Esophagus muscularis mucosa (tissue), 4 donors: Measurements from ENCODE around the gene WEE2. TPM values are rescaled to one million over a fixed set of nuclear protein-coding genes. Genes with fewer than 3 reads are reported as not detected.

Experiments
- DNase-seq: peaks from one replicate; pipeline ENCODE4 v3.0.0-alpha.2; 2017; ENCODE audit errors: extremely low spot score
- H3K27ac ChIP-seq, 4 donors: fragments of 200-600 bp; sonication (generic); replicated peaks in 1 of 4; 1 replicate in 3 of 4; 2 replicates in 1 of 4; pipeline ENCODE4 v1.5.1; 2016 to 2019; ENCODE audit warnings: mild to moderate bottlenecking in 1 of 4
- H3K27me3 ChIP-seq, 4 donors: fragments of 200-600 bp; sonication (generic); one replicate each; pipeline versions ENCODE4 v1.5.1 to v1.6.0; 2016 to 2019
- H3K36me3 ChIP-seq, 4 donors: fragments of 200-600 bp; sonication (generic); one replicate each; pipeline ENCODE4 v1.5.1; 2016 to 2019
- H3K4me1 ChIP-seq, 4 donors: fragments of 200-600 bp; sonication (generic); one replicate each; pipeline ENCODE4 v1.5.1; 2016 to 2019
- H3K4me3 ChIP-seq, 4 donors: fragments of 200-600 bp; sonication (generic); 1 replicate in 2 of 4; 2 replicates in 2 of 4; pipeline ENCODE4 v1.5.1; 2016 to 2019; ENCODE audit warnings: mild to moderate bottlenecking in 4 of 4, moderate library complexity in 1 of 4
- H3K9me3 ChIP-seq, 4 donors: fragments of 200-600 bp; sonication (generic); 1 replicate in 3 of 4; 2 replicates in 1 of 4; pipeline ENCODE4 v1.5.1; 2016 to 2019
- CTCF ChIP-seq, 3 experiments: fragments of 200-600 bp in 2 of 3; fragments of 450-650 bp in 1 of 3; sonication (generic) in 2 of 3; IDR thresholded peaks; one replicate each; pipeline ENCODE4 v1.5.1; 2017 to 2019; ENCODE audit warnings: antibody characterized with exemption in 3 of 3, mild to moderate bottlenecking in 2 of 3, moderate library complexity in 1 of 3
- EP300 ChIP-seq: sonication (generic); formaldehyde crosslinking; IDR thresholded peaks from one replicate; pipeline ENCODE4 v1.6.1; 2017; ENCODE audit warnings: antibody characterized with exemption
- POLR2A ChIP-seq: fragments of 450-650 bp; IDR thresholded peaks from one replicate; pipeline ENCODE4 v1.6.1; 2017; ENCODE audit warnings: antibody characterized with exemption, moderate library complexity, mild to moderate bottlenecking, low read depth
- POLR2AphosphoS5 ChIP-seq, 2 donors: sonication (generic); formaldehyde crosslinking; IDR thresholded peaks; one replicate each; pipeline ENCODE4 v1.6.1; 2017; ENCODE audit warnings: antibody characterized with exemption in 2 of 2
- WGBS: methylation state at CpG from one replicate; pipeline ENCODE4 v1.1.5; 2018; 5-methylcytosine and 5-hydroxymethylcytosine counted together
- intact Hi-C: fragments of 100-400 bp; cut with DNase I; formaldehyde crosslinking; loops from one replicate; pipeline ENCODE4 v1.15.1; 2023
- total RNA-seq, 4 donors: library from RNA; depleted of rRNA; stranded (reverse); fragments of >200 nt; gene quantifications; one replicate each; pipeline versions ENCODE4 v1.1.0 to v1.2.1, GENCODE V29; 2016

The WEE2 gene
- total RNA-seq, 4 donors from 2014 or later, result not detected

DNA sequence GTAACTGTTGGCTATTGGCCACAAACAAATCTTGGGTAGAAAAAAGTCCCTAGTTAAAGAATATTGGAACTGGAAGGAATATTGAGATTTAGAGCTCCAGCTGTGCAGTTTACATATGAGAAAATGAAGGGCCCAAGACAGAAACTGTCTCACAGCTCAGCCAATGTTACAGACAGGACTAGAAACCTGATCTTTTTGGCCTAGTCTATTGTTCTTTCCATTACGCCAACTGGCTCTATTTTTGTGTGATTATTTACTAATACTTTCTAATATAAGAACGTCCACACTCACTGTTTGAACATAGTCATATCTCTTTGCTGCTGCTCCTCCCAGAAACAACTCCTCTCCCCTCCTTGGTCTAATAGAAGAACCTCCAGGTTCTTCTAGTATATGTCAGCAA is 1.2 kb downstream of the WEE2 start:
- no peaks in the 10 kb centered on the region for H3K27me3 ChIP-seq
- no peak overlapping the region for H3K4me3 ChIP-seq
- H3K36me3 ChIP-seq, result no peaks in the 10 kb centered on the region
- WGBS, result 83% methylated on average over 2 of the region's 2 CpGs
- DNase-seq, result no peak
- no peaks in the 10 kb centered on the region for H3K9me3 ChIP-seq
- intact Hi-C loops, result no loop called here
- TF ChIP-seq EP300, result no peak
- no peak for TF ChIP-seq CTCF (IDR thresholded peaks at IDR 0.05)
- TF ChIP-seq POLR2AphosphoS5 (IDR thresholded peaks at IDR 0.05), result no peak
- TF ChIP-seq POLR2A, result no peak
- no peaks in the 10 kb centered on the region for H3K4me1 ChIP-seq
- H3K27ac ChIP-seq, result no peak overlapping the region

- H3K4me3 ChIP-seq, result no peak overlapping the region
- no peak overlapping the region for H3K27ac ChIP-seq
- no peak for DNase-seq
- no peaks in the 10 kb centered on the region for H3K4me1 ChIP-seq
- no peaks in the 10 kb centered on the region for H3K36me3 ChIP-seq
- 95% methylated on average over 4 of the region's 4 CpGs for WGBS
- no peak for TF ChIP-seq POLR2A
- no peak for TF ChIP-seq EP300
- TF ChIP-seq POLR2AphosphoS5 (IDR thresholded peaks at IDR 0.05), result no peak
- no peak for TF ChIP-seq CTCF (IDR thresholded peaks at IDR 0.05)
- intact Hi-C loops, result no loop called here
- H3K9me3 ChIP-seq, result no peaks in the 10 kb centered on the region
- no peaks in the 10 kb centered on the region for H3K27me3 ChIP-seq
These were observed 1.6 kb downstream of the WEE2 start for GRCh38 chr7:141709749-141710148.

DNA sequence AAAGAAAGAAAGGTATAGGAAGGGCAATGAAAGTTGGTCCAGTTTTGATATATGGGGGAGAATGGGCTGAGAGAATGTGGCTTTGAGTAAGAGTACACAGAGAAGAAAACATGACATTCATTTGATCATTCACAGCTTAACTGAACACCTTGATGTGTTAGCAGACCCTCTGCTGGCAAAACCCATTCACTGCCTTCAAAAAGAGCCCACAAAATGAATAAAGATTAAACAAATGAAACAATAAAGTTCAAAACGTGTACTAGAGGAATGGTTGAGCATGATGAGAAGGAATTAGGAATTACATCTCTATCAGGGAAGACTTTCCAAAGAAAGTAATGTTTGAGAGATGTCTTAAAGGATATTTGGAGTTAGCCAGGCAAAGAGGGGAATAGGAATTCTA is 2.1 kb downstream of the WEE2 start:
- Histone ChIP-seq H3K4me3 (no peak overlapping the region), H3K27ac (no peak overlapping the region), H3K9me3 (no peaks in the 10 kb centered on the region), H3K27me3 (no peaks in the 10 kb centered on the region), H3K4me1 (no peaks in the 10 kb centered on the region), H3K36me3 (no peaks in the 10 kb centered on the region)
- no peak for DNase-seq
- TF ChIP-seq POLR2A, result no peak
- TF ChIP-seq POLR2AphosphoS5 (IDR thresholded peaks at IDR 0.05), result no peak
- TF ChIP-seq CTCF (IDR thresholded peaks at IDR 0.05), result no peak
- no peak for TF ChIP-seq EP300
- 48% methylated on average over 1 of the region's 1 CpG for WGBS
- intact Hi-C loops, result no loop called here

DNA sequence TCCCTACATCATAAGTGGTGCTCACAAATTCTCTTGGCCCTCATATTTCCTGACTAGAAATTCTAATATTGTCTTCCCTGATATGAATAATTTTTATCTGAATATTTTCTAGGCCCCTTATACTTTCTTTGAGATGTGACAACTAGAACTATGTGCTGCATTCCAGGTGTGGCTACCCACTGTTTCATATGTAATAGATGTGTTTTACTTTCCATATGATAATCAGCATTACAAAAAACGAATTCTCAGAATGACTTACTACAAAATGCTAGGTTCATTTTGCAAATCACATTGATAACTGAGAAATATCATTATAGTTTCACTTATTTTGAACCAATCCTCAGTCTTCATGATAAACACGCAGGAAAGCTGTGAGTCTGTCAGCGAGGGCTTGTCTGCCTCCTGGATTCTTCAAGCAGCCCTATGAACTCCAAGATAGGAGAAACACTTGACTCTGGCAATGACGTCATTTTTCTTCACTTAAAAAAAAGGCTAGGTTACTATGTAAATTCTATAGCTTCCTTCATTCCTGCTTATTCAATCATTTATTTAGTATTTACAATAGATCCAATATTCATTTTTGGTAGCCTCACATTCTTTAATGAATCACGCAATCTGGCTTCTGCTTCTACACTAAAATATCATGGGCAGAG is 4.6 kb downstream of the WEE2 start:
- 89% methylated on average over 5 of the region's 5 CpGs for WGBS
- intact Hi-C loops, result no loop called here

More for the DNA sequence above, 4.6 kb downstream of the WEE2 start:
- Histone ChIP-seq H3K4me1 (no peaks in the 10 kb centered on the region), H3K9me3 (no peaks in the 10 kb centered on the region), H3K36me3 (no peaks in the 10 kb centered on the region), H3K27ac (no peak overlapping the region), H3K4me3 (no peak overlapping the region), H3K27me3 (no peaks in the 10 kb centered on the region)
- TF ChIP-seq EP300, result no peak
- no peak for TF ChIP-seq POLR2AphosphoS5 (IDR thresholded peaks at IDR 0.05)
- no peak for TF ChIP-seq POLR2A
- TF ChIP-seq CTCF (IDR thresholded peaks at IDR 0.05), result no peak
- DNase-seq, result no peak
